ENCODE measurements around the gene SOD3.

The SOD3 gene

DNA sequence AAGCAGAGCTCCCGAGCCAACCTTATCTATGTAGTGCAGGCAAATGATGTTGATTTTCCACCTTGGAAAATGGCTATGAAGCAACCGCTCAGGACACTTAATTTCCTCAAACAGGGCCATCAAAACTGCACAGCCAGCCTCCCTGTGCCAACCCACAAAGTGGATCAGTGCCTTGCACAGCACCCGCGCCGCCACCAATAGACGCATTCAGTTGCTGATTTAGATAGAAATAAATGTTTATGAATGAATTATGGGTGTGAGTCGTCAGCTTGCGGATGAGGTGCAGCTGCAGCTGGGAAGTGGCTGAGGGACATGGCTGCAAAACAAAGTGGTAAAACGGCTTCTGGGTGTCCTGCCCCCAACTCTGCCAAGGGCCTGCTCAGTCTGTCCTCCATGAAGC lies 47.0 kb downstream of the SOD3 start:
- no peak for DNase-seq (ENCODE audit: low spot score)

DNA sequence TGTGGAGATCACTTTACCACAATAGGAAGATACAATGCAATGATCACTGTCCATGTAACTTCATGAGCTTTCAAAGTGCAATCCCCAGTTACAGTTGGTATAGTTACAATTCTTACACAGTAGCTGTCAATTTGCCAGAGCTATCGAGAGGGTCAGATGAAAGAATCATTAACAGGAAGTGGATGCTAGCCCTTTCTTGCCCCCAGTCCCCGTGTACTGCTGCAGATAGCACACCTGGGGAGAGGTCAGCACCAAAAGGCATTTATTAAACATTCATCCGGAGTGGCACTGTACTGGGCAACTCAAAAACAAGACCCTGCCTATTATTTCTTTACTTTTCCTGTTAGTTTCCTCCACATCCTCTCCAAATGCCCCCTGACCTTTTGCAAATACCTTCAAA lies 47.7 kb downstream of the SOD3 start:
- no peak for DNase-seq (ENCODE audit: low spot score)

DNA sequence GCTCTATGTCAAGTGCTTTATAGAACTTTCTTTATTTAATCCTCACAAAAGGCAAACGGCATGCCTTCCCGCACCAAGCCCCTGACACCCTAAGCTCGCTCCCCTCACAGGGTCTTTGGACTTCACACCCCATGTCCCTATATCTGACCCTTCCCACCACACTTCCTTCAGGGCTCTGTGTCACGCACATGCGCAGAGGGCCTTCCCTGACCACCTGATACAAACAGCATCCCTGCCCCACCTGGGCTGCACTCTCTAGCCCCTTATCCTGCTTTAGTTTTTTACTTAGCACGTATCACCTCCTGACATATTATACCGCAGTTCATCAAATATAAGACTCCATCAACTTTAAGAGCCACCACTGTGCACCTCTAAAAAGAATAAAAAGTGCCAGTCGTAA lies 49.8 kb downstream of the SOD3 start:
- no peak for DNase-seq (ENCODE audit: low spot score)

DNA sequence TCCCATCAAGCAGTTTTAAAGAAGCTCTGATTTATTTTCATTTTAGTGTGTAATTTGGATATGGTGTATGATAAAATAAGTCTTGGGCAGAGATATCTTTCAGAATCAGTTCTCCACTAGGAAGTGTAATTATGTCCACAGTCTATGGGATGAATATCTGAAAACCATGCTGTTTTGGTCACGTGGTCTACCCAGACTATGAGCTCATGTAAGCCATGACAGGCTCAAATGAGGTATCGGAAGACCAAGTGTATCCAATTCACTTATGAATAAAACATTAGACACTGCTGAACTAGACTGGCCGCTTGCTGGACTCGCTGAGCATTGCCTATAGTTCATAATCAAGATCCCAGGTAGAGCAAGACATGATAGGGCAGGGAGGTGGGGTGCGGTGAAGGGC lies 50.5 kb downstream of the SOD3 start:
- no peak for DNase-seq (ENCODE audit: low spot score)

- no peak for DNase-seq (ENCODE audit: low spot score)
Measured at GRCh38 chr4:24846716-24847115, 51.3 kb downstream of the SOD3 start.

- DNase-seq (ENCODE audit: low spot score): no peak
Measured at GRCh38 chr4:24849351-24849750, 54.0 kb downstream of the SOD3 start.

GRCh38 chr4:24849756-24850155 lies 54.4 kb downstream of the SOD3 start:
- DNase-seq (ENCODE audit: low spot score): no peak

Measured in RKO (cell line).